Uterus (tissue), 2 donors: ENCODE measurements around the gene TRPC4.

Experiments
- POLR2A ChIP-seq, 2 donors: fragments of 450-650 bp; IDR thresholded peaks; one replicate each; pipeline ENCODE4 v1.6.1; 2016; ENCODE audit warnings: antibody characterized with exemption in 2 of 2, mild to moderate bottlenecking in 1 of 2, moderate library complexity in 1 of 2
- TF ChIP-seq, protein P1 (sequence below), 4 experiments: fragments of 200-600 bp in 2 of 4; fragments of 450-650 bp in 2 of 4; sonication (generic) in 2 of 4; IDR thresholded peaks; one replicate each; pipeline ENCODE4 v1.5.1; 2016 to 2019; ENCODE audit warnings: antibody characterized with exemption in 4 of 4, mild to moderate bottlenecking in 2 of 4, moderate library complexity in 1 of 4

DNA sequence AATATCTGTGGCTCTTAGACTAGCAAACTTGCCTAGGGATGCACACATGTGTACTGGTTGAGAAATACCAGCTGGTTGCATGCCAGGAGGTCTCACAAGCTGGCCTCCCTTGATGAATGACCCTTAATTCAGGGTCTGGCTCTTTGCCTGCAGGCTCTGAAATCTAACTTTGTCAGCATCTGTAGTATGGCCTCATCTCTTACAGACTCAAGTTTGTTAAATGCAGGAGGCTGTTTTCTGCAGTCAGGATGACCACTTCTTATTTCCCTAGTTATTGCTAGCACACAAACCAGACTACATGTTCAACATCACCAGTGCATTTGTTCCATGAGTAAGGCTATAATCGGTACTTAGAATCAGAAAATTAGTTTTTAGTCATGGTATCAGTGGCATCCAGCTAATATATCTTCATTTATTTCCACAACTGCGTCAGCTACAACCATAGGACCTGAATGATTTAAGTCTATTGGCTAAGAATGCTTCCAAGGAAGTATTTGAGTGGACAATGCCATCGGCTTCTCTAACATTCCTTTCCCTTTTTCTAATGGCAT is 247.7 kb downstream of the TRPC4 start:
- no peak for TF ChIP-seq POLR2A (IDR thresholded peaks at IDR 0.05)
- TF ChIP-seq, protein P1, sequence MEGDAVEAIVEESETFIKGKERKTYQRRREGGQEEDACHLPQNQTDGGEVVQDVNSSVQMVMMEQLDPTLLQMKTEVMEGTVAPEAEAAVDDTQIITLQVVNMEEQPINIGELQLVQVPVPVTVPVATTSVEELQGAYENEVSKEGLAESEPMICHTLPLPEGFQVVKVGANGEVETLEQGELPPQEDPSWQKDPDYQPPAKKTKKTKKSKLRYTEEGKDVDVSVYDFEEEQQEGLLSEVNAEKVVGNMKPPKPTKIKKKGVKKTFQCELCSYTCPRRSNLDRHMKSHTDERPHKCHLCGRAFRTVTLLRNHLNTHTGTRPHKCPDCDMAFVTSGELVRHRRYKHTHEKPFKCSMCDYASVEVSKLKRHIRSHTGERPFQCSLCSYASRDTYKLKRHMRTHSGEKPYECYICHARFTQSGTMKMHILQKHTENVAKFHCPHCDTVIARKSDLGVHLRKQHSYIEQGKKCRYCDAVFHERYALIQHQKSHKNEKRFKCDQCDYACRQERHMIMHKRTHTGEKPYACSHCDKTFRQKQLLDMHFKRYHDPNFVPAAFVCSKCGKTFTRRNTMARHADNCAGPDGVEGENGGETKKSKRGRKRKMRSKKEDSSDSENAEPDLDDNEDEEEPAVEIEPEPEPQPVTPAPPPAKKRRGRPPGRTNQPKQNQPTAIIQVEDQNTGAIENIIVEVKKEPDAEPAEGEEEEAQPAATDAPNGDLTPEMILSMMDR (IDR thresholded peaks at IDR 0.05): no peak
